ENCODE results near the gene CYP2U1.
"Not testable (repeated sequence)": the region's sequence is repeated elsewhere in the genome, so short reads cannot be mapped to it uniquely, and the experiment has no call there.

The CYP2U1 gene

GRCh38 chr4:107922486-107923473 is 8.6 kb upstream of the CYP2U1 start:
- DNase-seq: no peak

- DNase-seq: not testable (repeated sequence)
These were observed 5.6 kb upstream of the CYP2U1 start for GRCh38 chr4:107925713-107926112.

GRCh38 chr4:107926875-107927274 is 4.5 kb upstream of the CYP2U1 start:
- not testable (repeated sequence) for DNase-seq

DNA sequence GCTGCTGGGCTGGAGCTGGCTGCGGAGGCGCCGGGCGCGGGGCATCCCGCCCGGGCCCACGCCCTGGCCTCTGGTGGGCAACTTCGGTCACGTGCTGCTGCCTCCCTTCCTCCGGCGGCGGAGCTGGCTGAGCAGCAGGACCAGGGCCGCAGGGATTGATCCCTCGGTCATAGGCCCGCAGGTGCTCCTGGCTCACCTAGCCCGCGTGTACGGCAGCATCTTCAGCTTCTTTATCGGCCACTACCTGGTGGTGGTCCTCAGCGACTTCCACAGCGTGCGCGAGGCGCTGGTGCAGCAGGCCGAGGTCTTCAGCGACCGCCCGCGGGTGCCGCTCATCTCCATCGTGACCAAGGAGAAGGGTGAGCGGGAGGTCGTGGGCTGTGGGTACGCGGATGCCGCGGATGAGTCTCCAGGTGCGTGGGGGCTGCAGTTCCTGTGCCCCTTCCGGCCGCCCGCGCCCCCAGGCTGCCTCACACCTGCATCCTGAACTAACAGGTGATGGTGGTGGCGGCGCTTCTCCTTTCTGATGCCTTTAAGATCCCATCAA is 499 bp downstream of the CYP2U1 start:
- DNase-seq: no peak

GRCh38 chr4:107935246-107935645 is 3.9 kb downstream of the CYP2U1 start:
- DNase-seq: no peak

- no peak for DNase-seq
These were observed 5.7 kb downstream of the CYP2U1 start for GRCh38 chr4:107937040-107937439.

DNA sequence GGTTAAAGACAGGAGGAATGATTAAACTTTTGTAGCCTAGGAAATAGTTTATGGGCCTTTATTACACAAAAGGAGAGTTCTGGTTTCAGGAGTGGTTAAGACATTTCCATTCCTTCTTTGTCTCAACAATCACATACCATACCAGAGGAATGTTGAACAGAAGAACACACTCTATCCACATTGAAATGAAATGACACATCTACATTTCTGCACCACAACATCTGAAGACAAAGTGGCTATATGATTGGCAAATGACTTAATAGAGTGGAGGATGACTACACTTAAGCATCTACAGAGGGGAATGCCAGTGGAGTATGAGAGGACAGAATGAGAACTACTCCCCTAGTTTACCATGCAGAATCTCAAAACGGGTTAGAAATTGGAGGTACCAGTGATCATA is 8.0 kb downstream of the CYP2U1 start:
- DNase-seq: no peak

DNA sequence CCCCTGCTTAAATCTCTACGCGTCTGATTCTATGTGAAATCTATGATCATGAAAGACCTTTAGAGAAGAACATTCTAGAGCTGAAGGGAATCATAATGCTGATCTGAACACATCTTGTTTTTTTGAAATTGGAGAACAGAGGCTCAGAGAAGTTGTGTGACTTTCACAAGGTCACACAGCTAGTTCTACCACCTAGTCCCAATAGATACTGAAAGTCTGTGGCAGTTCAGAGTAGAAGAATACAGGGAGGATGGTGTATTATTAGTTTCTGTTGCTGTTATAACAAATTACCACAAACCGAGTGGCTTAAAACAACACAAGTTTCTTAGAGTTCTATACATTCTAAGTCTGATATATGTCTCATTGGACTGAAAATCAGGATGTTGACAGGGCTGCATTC is 14.5 kb downstream of the CYP2U1 start:
- DNase-seq: no peak

GRCh38 chr4:107950746-107951540 is 19.6 kb downstream of the CYP2U1 start:
- DNase-seq: no peak

DNA sequence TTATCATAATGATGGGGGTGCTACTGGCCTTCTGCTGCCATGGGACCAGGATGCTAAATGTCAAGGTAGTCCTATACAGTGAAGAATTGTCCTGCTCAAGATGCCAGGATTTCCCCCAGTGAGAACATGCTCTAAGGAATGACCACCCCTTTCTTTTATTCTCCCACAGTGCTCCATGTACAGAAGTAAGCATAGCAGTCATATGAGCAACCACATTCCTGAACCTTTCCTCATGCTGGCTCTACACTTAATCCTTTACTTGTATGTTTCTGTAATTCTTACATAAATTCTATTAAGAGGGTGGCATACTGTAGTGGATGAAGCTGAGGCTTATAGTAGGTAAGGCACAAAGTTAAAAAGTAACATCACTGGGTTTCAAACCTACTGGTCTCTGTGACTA is 20.2 kb downstream of the CYP2U1 start:
- DNase-seq: no peak

DNA sequence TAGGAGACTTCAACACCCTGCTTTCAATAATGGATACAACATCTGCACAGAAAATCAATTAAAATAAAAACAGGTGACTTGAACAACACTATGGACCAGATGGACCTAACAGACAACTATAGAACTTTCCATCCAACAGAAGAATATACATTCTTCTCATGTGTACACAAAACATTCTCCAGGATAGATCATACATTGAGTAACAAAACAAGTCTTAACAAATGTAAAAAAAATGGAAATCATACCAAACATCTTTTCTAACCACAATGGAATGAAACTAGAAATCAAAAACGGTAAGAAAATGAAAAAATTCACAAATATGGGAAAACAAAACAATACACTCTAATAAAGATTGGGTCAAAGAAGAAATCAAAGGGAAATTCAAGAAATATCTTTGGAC is 24.7 kb downstream of the CYP2U1 start:
- no peak for DNase-seq

DNA sequence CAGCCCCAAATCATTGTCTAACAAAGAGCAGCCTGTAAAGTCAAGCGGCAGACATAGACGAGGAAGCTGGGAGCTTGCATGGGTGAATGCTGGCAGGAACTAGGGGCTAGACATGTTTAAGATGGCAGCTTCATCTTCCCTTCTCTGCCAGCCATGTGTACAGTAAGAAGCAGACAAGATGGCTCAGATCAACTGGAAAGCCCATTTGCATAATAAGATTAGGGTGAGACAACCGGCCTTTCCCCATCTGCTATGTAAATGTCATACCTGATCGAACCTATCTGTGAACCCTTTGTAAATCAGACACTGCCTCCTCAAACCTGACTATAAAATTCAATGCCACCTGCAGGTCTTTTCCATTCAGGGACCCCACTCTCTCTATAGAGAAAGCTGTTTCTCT is 35.6 kb downstream of the CYP2U1 start:
- no peak for DNase-seq

GRCh38 chr4:107967519-107967918 is 36.2 kb downstream of the CYP2U1 start:
- DNase-seq: not testable (repeated sequence)

DNA sequence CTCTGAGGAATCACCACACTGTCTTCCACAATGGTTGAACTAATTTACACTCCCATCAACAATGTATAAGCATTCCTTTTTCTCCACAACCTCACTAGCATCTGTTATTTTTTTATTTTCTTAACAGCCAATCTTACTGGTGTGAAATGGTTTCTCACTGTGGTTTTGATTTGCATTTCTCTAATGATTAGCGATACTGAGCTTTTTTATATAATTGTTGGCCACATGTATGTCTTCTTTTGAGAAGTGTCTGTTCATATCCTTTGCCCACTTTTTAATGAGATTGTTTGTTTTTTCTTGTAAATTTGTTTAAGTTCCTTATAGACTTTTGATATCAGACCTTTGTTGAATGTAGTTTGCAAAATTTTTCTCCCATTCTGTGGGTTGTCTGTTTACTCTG is 36.6 kb downstream of the CYP2U1 start:
- not testable (repeated sequence) for DNase-seq

- no peak for DNase-seq
These were observed 38.9 kb downstream of the CYP2U1 start for GRCh38 chr4:107970063-107970798.

DNA sequence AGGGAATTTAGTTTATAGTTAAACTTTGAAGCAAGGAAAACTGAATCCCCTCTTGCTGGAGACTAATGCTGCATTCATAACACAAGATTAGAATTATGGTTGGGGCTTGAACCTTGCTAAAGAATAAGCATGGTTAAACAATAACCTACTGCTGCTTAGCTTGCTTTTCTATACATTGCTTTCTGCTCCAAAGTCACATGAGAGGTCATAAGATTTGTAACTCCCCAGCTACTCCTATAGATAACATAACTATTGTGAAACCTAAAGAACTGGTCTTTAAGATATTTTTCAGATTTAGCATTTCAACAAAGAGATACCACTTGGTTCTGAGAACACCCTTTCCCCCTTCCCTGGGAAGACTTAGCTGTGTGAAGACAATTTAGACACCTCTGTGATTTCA is 41.3 kb downstream of the CYP2U1 start:
- DNase-seq: no peak

- no peak for DNase-seq
These were observed 43.2 kb downstream of the CYP2U1 start for GRCh38 chr4:107974523-107974922.

- no peak for DNase-seq
These were observed 46.1 kb downstream of the CYP2U1 start for GRCh38 chr4:107977482-107977881.

GRCh38 chr4:107977966-107978705 is 46.8 kb downstream of the CYP2U1 start:
- DNase-seq: no peak

DNA sequence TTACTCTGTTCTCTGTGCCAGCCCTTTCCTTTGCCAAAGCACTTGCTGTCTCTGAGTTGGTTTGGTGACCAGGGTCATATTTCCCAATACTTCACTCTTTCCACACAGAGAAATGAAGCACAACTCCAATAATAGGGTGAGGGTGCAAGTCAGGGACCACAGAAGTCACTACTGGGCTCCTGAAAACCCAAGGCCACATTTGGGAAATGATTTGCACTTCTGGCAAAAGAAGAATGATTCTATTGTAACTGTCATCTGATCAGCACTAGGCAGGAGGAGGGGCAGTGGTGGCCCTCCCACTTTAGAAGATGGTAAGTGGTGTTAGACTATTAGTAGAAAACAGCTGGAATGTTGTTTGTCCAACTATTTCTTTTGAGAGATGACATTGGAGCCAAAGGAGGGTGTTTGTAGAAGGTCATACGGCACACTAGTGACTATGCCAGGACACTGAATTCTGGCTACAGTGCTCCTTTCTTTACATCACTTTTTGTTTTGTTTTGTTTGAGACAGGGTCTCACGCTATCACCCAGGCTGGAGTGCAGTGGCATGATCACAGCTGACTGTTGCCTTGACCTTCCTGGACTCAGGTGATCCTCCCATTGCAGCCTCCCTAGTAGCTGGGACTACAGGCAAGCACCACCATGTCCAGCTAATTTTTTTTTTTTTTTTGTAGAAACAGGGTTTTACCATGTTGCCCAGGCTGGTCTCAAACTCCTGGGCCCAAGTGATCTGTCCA is 47.5 kb downstream of the CYP2U1 start:
- DNase-seq: no peak

Data from activated CD8-positive, alpha-beta memory T cell treated with anti-CD3 and anti-CD28 coated beads for 24 hours (primary cell).